OCI-LY7 (cell line): ENCODE data around the gene SESN3. TPM values are rescaled to one million over a fixed set of nuclear protein-coding genes. Genes with fewer than 3 reads are reported as not detected.
"Not testable (repeated sequence)": the region's sequence is repeated elsewhere in the genome, so short reads cannot be mapped to it uniquely, and the experiment has no call there.

ENCODE experiments used
- BruUV-seq: library from RNA; stranded (reverse); fragments of 400-500 nt; replicated peaks from 2 replicates; lab custom pipeline; 2021; lab: Mats Ljungman, UMichigan
- CTCF ChIA-PET: fragments of 300-600 bp; sonication (Branson Sonifier 250); formaldehyde crosslinking; loops from one replicate; lab custom pipeline; 2022; ENCODE audit warnings: antibody characterized with exemption; ENCODE audit not compliant: unreplicated experiment; lab: Charles Lee
- POLR2A ChIA-PET: fragments of 300-600 bp; sonication (Branson Sonifier 250); formaldehyde crosslinking; loops from one replicate; lab custom pipeline; 2022; ENCODE audit warnings: antibody characterized with exemption; lab: Charles Lee
- DNase-seq: peaks from one replicate; pipeline ENCODE4 v3.0.0-alpha.2; 2015; ENCODE audit warnings: low spot score
- H2AFZ ChIP-seq: fragments of 200-600 bp; sonication (generic), shearing (Covaris generic); 2 replicates; pipeline ENCODE4 v1.6.1; 2014; ENCODE audit warnings: mild to moderate bottlenecking, antibody characterized with exemption, low read length, moderate library complexity
- H3K27ac ChIP-seq: fragments of 200-600 bp; sonication (generic); 2 replicates; pipeline ENCODE4 v1.5.1; 2014; ENCODE audit warnings: mixed run types, low read depth, mild to moderate bottlenecking, moderate library complexity, low read length, inconsistent platforms; ENCODE audit not compliant: poor library complexity, severe bottlenecking
- H3K36me3 ChIP-seq: fragments of 200-600 bp; sonication (generic); 2 replicates; pipeline ENCODE4 v1.6.1; 2014; ENCODE audit warnings: mild to moderate bottlenecking, antibody characterized with exemption, low read length, moderate library complexity, mixed read lengths; ENCODE audit not compliant: insufficient read depth
- H3K4me1 ChIP-seq: fragments of 200-600 bp; sonication (generic); 2 replicates; pipeline ENCODE4 v1.5.1; 2014; ENCODE audit warnings: mild to moderate bottlenecking, low read length; ENCODE audit not compliant: insufficient read depth, poor library complexity, severe bottlenecking
- H3K4me2 ChIP-seq: fragments of 200-600 bp; sonication (generic); 2 replicates; pipeline ENCODE4 v1.6.1; 2014; ENCODE audit warnings: mild to moderate bottlenecking, low read length
- H3K4me3 ChIP-seq: fragments of 200-600 bp; sonication (generic); 2 replicates; pipeline ENCODE4 v1.5.1; 2014; ENCODE audit warnings: mild to moderate bottlenecking, low read depth, low read length; ENCODE audit not compliant: poor library complexity, severe bottlenecking
- H3K79me2 ChIP-seq: fragments of 200-600 bp; sonication (generic); 2 replicates; pipeline ENCODE4 v1.6.1; 2016; ENCODE audit warnings: low read depth, mild to moderate bottlenecking, low read length, moderate library complexity, mixed read lengths; ENCODE audit not compliant: insufficient read depth
- H3K9me2 ChIP-seq: fragments of 200-600 bp; sonication (generic); 2 replicates; pipeline ENCODE4 v1.6.1; 2016; ENCODE audit warnings: mild to moderate bottlenecking, low read length, mixed read lengths; ENCODE audit not compliant: insufficient read depth
- H3K9me3 ChIP-seq: fragments of 200-600 bp; sonication (generic); 2 replicates; pipeline ENCODE4 v1.6.1; 2014; ENCODE audit warnings: mild to moderate bottlenecking, mixed run types, low read length, mixed read lengths
- H4K20me1 ChIP-seq: fragments of 200-600 bp; sonication (generic); 2 replicates; pipeline ENCODE4 v1.6.1; 2014; ENCODE audit warnings: mild to moderate bottlenecking, antibody characterized with exemption, low read length, moderate library complexity, mixed read lengths; ENCODE audit not compliant: insufficient read depth
- EZH2phosphoT487 ChIP-seq: fragments of 200-600 bp; sonication (generic); IDR thresholded peaks from 2 replicates; pipeline ENCODE4 v1.6.1; 2018; ENCODE audit warnings: low read depth, borderline replicate concordance, mild to moderate bottlenecking, mixed run types, antibody characterized with exemption, low read length, moderate library complexity, mixed read lengths
- intact Hi-C: fragments of 100-400 bp; cut with micrococcal nuclease; formaldehyde crosslinking; loops from one replicate; pipeline ENCODE4 v1.10.0; 2022; ENCODE audit not compliant: unreplicated experiment
- total RNA-seq, 2 experiments: library from RNA; depleted of rRNA in 1 of 2; stranded (reverse); fragments of >200 nt in 1 of 2; shearing (Covaris generic) in 1 of 2; gene quantifications; 2 replicates each; pipeline ENCODE4 v1.2.3, GENCODE V29; 2014 to 2022
- TF ChIP-seq, protein P1 (sequence below): fragments of 200-600 bp; sonication (generic); conservative IDR thresholded peaks from 2 replicates; pipeline ENCODE4 v1.5.1; 2014; ENCODE audit warnings: mild to moderate bottlenecking, antibody characterized with exemption, low read length, moderate library complexity, mixed read lengths

Gene SESN3
- total RNA-seq, 2 experiments from 2014 or later: 4.4 to 9.6 TPM

- Histone ChIP-seq H3K4me2 (0 out of 2 replicates have a peak overlapping the region, but pooled peaks have one; percentile 99), H3K9me2 (no peaks in the 10 kb centered on the region), H3K79me2 (peaks cover 9% of the 10 kb centered on the region; the same call in 1 of the 2 replicates), H4K20me1 (peaks cover 6% of the 10 kb centered on the region; the same call in 1 of the 2 replicates), H3K36me3 (no peaks in the 10 kb centered on the region; the same call in 1 of the 2 replicates), H2AFZ (no peak overlapping the region), H3K4me3 (no peak overlapping the region), H3K27ac (no peak overlapping the region), H3K9me3 (peaks cover 12% of the 10 kb centered on the region; the same call in 1 of the 2 replicates), H3K4me1 (peaks cover 35% of the 10 kb centered on the region)
- no peak for DNase-seq
- TF ChIP-seq EZH2phosphoT487: no peak
- TF ChIP-seq, protein P1, sequence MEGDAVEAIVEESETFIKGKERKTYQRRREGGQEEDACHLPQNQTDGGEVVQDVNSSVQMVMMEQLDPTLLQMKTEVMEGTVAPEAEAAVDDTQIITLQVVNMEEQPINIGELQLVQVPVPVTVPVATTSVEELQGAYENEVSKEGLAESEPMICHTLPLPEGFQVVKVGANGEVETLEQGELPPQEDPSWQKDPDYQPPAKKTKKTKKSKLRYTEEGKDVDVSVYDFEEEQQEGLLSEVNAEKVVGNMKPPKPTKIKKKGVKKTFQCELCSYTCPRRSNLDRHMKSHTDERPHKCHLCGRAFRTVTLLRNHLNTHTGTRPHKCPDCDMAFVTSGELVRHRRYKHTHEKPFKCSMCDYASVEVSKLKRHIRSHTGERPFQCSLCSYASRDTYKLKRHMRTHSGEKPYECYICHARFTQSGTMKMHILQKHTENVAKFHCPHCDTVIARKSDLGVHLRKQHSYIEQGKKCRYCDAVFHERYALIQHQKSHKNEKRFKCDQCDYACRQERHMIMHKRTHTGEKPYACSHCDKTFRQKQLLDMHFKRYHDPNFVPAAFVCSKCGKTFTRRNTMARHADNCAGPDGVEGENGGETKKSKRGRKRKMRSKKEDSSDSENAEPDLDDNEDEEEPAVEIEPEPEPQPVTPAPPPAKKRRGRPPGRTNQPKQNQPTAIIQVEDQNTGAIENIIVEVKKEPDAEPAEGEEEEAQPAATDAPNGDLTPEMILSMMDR: no peak
- BruUV-seq: no TSS peak
- POLR2A ChIA-PET: interaction anchor here (0.8 to 5.2 kb wide), 9 partner anchors 10 to 137 kb away, joined by 3 to 122 read pairs (median 5); no protein-coding TSS in a partner anchor
- CTCF ChIA-PET: no interaction called here
- intact Hi-C loops: loop anchor here (10.0 kb wide), 1 partner anchor 547 kb away; no protein-coding TSS in a partner anchor
Observed at GRCh38 chr11:95228081-95228749, 2.8 kb downstream of the SESN3 start.

DNA sequence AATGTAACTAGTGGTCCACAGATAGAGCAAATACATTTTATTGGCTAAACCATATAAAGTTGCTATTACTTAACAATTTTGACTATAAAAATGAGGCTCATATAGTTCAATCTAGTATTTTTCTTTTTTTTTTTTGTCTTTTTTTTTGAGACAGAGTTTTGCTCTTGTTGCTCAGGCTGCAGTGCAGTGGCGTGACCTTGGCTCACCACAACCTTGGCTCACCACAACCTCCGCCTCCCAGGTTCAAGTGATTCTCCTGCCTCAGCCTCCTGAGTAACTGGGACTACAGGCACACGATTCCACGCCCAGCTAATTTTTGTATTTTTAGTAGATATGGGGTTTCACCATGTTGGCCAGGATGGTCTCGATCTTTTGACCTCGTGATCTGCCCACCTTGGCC is 3.9 kb downstream of the SESN3 start:
- H3K4me1 ChIP-seq: peaks cover 25% of the 10 kb centered on the region
- POLR2A ChIA-PET, H3K36me3 ChIP-seq, BruUV-seq, H3K27ac ChIP-seq, H3K79me2 ChIP-seq, H3K4me2 ChIP-seq, H3K4me3 ChIP-seq, H3K9me2 ChIP-seq, H2AFZ ChIP-seq, H4K20me1 ChIP-seq, CTCF ChIA-PET, DNase-seq: not testable (repeated sequence)
- peaks cover 12% of the 10 kb centered on the region; the same call in 1 of the 2 replicates for H3K9me3 ChIP-seq
- intact Hi-C loops: loop anchor here (10.0 kb wide), 1 partner anchor 548 kb away; no protein-coding TSS in a partner anchor

GRCh38 chr11:95222817-95223216 is 8.2 kb downstream of the SESN3 start:
- no peaks in the 10 kb centered on the region for H3K4me1 ChIP-seq
- CTCF ChIA-PET: no interaction called here
- TF ChIP-seq, protein P1: no peak
- TF ChIP-seq EZH2phosphoT487: no peak
- intact Hi-C loops: loop anchor here (10.0 kb wide), 1 partner anchor 552 kb away; no protein-coding TSS in a partner anchor
- H3K9me3 ChIP-seq: peaks cover 12% of the 10 kb centered on the region; the same call in 1 of the 2 replicates
- DNase-seq: no peak
- H2AFZ ChIP-seq: no peak overlapping the region
- POLR2A ChIA-PET: interaction anchor here (0.5 to 2.0 kb wide), 5 partner anchors 8 to 471 kb away, joined by 3 to 7 read pairs (median 4); partner anchors contain the start of gene SESN3
- H3K36me3 ChIP-seq: no peaks in the 10 kb centered on the region; the same call in 1 of the 2 replicates
- no TSS peak for BruUV-seq
- no peak overlapping the region for H3K27ac ChIP-seq
- no peaks in the 10 kb centered on the region for H3K79me2 ChIP-seq
- H3K4me2 ChIP-seq: no peak overlapping the region
- H3K9me2 ChIP-seq: no peaks in the 10 kb centered on the region
- no peaks in the 10 kb centered on the region for H4K20me1 ChIP-seq
- H3K4me3 ChIP-seq: no peak overlapping the region
